ENCODE results near the gene PUS10.

The PUS10 gene

DNA sequence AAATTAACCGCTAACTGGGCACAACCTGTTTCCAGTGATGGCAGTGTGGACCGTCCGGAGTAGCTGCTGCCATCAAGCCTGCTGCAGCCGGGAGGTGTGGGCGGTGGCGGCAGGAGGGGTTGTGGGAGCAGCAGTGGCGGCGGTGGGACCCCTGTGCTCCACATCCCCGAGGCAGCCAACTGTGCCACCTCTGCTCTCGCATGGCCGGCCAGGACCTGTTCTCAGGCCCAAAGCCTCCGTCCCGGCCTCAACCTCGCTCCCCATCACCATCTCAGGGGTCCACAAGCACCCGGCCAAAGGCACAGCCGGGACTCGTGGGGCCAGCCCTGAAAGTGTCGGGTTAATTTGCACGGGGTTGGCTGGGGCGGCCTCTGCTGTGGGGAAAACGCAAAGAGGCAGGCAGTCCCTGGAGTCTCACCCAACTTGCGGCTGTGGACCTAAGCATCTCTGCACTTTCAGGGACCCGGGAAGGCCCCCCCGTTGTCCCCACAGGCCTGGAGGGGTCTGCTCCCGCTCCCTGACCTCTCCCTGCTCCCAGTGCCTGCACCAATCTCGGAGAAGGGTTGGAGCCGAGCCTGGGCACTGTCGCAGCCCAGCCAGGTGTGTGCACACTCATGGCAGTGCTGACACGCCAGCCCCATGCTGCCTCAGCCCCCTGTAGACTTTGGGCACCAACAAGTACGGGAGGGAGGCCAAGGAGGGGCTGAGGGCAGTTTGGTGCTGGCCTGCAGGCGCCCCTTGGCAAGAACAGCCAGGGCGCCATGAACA is 45.0 kb downstream of the PUS10 start:
- DNase-seq (ENCODE audit: low read depth in 2 of 2), result no peak

DNA sequence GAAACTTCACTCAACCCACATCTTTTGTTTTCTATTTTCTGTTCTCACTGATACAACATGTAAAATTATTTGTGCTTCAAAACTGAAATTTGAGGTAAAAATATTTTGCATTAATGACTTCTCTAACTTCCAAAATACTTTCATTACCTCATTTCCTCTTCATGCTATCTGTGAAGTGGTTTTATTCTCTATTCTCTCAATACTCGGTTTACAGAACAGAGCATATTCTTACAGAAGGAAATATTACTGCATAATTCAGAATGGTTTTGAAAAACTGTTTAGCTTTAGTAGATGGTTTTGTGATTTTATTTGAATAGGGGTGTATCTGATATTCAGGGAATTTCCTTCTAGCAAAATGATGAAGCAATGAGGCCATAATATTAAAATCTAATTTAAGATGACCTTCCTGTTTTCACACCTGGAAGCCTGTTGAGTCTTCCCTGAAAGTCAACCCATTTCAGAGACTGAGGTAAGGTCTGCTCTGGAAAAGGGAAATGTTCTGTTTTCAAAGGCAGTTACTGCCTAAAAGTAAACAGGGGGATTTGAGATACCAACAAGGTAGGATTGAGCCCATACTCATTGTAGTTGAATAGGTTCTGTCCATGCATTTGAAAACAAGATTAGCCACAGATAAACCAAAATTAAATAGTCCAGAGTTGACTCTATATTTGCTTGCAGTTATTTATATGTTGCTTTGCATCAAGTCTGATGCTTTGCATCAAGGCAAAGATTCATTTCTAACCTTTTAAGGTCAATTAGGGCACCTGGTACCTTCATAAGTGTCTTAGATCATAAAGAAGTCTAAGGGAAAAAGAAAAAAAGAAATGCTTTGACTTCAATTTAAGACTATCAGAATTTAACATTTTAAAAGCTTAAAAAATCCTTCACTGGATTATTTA is 51.3 kb downstream of the PUS10 start:
- DNase-seq (ENCODE audit: low read depth in 2 of 2), result no peak

DNA sequence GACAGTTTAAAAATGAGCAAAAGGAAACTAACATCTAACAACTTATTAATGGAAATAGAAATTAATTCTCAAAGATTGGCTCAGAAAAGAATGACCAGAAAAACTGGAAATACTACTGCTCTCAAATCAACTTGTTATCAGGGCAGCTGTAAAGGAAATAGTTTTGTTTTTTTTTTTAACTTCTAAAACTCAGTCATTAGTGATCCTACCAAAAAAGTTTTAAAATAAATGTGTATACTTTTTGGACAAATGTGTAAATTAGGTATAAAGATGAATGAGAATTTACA is 52.6 kb downstream of the PUS10 start:
- DNase-seq (ENCODE audit: low read depth in 2 of 2), result no peak

DNA sequence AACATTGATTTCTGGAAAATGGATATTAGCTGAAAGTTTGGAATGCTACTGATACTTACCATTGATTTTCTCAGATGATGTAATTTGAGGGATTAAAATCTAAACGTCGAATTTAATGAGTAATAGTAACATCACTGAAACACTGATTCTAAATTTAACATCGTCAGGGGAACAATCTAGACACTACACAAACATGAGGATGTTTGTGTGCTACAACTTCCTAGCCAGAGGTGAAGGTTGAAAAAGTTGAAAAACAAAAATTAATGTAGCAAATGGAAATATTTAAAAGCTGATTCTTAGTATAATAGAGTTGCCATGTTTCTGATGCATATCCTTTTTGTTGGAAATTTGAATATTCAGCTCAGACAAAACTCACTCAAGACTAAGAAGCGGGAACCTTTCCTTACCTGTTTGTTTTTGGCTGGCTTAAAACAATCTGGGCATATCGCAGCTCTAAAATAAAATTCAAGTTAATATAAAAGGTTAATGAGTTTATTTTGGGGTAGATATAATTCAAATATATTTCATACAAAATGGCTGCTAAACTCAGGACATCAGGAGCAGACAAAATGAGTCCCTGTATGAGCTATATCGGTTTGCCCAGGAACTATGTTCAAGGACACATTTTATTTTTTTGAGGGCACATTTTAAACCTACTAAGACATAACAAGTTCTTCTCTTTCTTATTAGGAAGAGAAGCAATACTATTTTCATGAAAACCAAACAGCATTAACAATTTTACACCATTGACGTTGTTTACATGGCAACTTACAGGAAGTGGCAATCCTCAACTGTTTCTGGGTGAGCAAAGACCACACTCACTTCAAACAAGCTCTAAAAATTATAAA is 53.2 kb downstream of the PUS10 start:
- no peak for DNase-seq (ENCODE audit: low read depth in 2 of 2)

DNA sequence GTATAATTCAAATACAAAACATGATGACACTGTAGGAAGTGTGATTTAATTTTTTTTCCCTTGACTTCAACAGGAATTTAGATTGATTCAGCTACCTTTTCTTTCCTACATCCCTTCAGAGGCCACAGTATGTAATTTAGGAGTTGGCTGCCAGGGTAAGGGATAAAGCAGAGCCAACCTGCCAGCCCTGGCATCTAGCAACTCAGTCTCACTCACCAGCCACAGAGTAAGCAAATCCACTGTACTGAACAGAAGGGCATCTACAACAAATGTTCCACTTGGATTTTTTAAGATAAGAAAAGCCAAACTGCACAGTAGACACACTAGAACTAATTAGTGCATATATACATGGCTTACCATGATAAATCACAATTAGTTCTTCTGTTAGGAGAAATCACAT is 54.9 kb downstream of the PUS10 start:
- no peak for DNase-seq (ENCODE audit: low read depth in 2 of 2)

DNA sequence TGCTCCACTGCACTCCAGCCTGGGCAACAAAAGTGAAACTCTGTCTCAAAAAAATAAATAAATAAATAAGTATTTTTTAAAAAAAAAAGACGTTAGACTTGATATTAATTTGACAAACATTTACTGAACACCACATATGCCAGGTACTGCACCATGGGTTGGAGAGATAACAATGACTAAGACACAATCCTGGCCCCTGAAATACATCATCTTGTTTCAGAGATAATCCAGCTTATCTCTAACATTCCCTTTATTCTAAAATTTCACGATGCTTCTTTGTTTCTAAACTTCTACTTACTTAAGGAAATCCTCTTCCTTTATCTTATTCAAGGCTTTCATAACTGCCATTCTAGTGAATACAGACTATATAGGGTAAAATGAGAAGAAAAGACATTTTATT is 55.5 kb downstream of the PUS10 start:
- no peak for DNase-seq (ENCODE audit: low read depth in 2 of 2)

DNA sequence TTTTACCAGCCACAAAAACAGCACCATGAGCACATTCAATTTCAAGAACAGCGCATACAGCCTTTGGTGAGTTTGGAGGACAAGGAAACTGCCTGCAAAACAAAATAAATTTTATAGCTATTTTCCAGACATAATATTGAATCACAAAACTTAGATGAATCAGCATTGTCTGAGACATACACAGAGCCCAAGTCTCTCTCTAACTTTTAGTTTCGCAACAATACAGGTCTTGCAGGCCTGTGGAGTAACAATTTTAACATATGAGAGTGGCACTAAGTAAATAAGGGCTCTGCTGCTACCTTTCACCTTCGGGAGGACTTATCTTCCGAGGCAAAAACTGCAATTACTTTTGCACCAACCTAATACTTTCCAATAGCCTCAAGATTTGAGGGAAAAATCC is 56.6 kb downstream of the PUS10 start:
- no peak for DNase-seq (ENCODE audit: low read depth in 2 of 2)

DNA sequence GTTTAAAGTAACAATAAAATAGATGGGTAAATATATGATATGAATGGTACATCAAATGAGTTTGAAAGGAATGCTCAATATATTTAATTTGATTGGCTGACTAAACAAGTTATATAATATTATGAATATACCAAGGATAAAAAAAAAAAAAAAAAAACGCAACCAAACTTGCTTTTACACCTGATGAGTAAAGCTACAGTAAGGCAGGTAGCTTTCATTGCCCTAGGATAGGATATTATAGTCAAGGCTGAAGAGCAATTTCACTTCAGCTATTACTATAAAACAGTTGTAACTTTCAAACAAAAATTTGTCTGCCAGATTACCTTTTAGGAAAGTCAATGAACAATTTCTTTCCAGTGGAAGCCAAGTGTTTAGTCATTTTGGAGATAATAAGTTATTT is 57.3 kb downstream of the PUS10 start:
- DNase-seq (ENCODE audit: low read depth in 2 of 2), result no peak

DNA sequence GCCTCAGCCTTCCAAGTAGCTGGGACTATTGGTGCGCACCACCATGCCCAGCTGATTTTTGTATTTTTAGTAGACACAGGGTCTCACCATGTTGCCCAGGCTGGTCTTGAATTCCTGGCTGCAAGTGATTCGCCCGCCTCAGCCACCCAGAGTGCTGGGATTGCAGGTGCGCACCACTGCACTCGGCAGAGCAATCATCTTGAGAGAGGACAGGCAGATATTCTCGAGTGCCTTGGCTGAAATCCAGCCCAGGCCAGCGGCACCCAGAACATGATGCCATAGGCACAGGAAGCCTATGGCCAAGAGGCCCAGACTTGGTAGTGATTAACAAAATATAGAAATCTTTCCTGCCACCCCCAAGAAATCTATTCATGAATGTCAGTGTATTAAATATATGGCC is 58.6 kb downstream of the PUS10 start:
- no peak for DNase-seq (ENCODE audit: low read depth in 2 of 2)

DNA sequence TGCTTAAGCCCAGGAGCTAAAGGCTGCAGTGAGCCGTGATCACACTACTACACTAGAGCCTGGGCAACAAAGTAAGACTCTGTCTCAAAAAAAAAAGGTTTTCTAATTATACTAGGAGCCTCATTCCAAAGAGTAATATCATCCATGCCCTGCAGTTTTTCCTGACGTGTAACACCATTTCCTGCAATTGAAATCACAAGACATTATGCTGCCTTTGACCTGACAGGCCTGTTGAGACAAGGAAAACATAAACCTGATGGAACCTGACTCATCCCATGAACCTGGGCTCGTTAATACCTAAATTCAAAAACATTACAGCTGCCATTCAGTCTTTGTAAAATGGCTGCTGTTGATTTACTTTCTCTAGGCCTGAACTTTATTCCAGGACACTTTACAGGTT is 59.3 kb downstream of the PUS10 start:
- no peak for DNase-seq (ENCODE audit: low read depth in 2 of 2)

DNA sequence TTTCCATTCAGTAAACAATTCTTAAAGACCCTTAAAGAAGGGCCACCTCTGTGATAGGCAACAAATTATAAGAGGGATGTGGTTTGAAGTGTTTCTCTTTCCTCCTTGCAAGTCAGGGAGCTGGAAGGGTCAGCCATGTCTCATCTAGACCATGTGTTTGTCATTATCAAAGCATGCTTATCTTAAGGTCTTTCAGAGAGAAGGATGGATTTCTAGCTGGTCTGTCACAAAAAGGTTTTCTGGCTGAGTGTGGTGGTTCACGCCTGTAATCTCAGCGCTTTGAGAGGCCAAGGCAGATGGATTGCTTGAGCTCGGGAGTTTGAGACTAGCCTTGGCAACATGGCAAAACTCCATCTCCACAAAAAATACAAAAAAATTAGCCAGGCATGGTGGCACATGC is 59.7 kb downstream of the PUS10 start:
- no peak for DNase-seq (ENCODE audit: low read depth in 2 of 2)

DNA sequence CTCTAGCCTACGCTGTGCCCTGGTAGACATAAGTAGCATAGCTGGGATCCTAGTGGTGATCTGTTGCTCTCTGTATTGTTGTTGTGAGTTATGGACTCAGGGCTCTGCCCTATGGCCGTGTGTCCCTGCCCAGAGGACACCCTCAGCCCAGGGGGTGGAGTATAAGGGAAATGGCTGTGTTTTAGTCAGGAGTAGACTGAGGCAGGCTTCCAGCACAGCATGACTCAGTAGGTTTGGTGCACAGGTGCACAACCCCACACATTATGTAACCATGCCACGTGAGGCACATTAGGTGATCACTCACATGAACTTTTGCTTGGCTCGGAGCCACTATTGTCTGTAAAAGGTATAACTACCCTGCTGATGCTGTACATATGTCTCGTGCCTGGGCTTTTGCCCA is 60.4 kb downstream of the PUS10 start:
- DNase-seq (ENCODE audit: low read depth in 2 of 2), result no peak

DNA sequence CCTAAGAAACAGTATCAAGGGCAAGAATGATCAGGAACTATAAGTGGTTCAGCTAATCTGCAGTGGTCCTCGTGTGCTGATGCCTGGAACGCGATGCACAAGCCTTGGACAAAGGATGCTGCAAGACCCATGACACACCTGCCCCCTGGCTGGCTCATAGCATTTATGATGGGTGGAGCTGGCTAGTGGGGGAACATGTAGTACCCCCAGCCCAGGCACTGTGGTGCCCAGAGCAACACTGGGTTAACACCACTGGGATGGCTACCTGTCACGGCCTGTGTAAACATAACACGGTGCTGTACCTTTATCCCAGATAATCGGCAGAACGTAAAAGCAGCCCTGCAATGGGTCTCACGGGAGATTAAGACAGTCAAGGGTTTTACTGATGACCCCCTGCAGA is 60.8 kb downstream of the PUS10 start:
- DNase-seq (ENCODE audit: low read depth in 2 of 2), result no peak

DNA sequence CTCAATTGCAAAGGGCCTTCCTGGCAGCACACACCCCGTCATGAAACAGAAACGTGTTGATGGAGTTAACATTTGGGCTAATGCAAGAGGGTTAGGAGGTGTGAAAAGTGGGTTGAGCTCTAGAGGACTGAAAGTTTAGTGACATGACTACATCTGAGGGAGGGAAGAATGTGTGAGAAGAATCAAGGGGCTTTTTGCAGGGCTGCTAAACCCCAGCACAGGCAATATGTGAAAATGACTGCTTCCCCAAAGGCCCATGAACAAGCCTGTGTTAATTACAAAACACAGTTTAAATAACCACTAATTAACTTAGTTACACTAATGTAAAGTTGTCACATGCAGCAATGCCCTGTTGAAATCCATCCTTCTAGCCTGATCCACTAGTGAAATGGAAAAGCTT is 63.9 kb downstream of the PUS10 start:
- DNase-seq (ENCODE audit: low read depth in 2 of 2), result no peak

DNA sequence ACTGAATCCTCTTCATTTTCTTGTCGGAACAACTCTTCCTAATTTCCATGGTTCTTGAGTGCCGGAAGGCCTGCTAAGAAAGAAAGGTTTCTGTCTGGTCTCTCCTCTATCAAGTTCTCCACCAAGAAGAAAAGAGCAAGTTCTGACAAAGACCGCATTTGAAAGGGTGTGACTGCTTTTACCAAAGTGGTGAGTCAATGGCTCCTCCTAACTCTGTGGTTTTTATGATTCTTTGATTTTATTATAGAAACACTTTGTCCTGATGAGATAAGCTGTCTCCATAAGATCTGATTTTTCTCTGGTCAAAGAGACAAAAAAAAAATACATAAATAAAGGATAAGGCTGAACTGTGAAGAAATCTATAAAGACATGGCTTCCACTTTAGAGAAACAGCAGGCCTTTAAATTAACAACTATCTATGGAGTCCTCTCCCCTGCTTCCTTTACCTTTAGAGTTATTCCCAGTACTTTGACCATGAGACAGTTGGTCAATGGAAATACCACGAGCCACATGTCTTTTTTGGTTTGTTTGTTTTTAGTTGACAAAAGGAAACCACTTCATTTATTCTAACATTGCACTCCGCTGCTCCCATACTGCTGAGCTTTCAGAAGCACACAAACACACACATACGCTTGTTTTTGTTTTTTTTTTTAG is 69.0 kb downstream of the PUS10 start:
- no peak for DNase-seq (ENCODE audit: low read depth in 2 of 2)

DNA sequence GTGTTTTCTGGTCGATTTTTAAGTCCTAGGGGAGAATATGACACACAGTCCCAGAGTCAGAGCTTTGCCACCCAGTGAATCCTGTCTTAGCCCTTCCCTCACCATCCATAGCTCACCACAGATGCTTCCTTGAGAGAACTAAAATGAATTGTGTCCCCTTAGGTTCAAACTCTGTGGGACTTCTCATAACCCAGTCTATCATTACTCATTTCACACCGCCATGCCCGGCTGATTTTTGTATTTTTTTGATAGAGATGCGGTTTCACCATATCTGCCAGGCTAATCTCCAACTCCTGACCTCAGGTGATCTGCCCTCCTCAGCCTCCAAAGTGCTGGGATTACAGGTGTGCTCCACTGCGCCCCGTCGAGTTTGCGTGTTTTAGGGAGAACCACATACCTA is 69.9 kb downstream of the PUS10 start:
- DNase-seq (ENCODE audit: low read depth in 2 of 2), result no peak

DNA sequence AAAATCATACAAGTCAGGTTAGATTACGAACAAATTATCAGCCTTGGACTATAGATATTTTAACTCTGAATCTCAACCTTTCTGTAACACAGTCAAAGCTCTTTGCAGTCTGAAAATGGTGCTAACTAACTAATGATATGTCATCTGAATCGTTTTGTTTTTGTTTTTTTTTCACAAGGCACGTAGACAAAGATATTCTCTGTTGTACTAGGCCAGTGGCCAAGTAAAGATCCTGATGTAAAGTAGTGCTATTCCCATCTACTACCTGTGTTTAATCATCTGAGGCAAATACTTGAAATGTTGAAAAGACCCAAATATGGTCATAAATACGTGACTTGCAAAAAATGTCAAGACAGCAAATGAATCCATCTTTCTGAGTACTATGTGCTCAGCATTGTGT is 71.0 kb downstream of the PUS10 start:
- no peak for DNase-seq (ENCODE audit: low read depth in 2 of 2)

DNA sequence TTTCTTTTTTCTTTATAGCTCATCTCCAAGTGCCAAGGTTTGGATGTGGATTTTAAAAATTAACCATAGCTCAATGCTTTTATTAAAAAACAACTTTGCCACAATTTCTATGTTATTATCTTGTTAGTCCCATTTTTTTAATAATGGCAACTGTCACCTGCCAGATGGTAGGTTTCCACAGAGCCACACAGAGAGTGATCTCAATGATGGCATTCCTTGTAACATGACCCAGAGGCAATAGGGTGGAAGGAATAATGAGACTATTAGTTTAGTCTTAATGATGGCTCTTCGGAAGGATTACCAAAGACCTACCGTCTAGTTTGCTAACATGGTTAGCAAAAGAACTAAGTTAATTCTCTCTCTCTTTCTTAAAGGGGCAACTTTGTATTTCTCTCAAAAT is 72.7 kb downstream of the PUS10 start:
- DNase-seq (ENCODE audit: low read depth in 2 of 2), result no peak

DNA sequence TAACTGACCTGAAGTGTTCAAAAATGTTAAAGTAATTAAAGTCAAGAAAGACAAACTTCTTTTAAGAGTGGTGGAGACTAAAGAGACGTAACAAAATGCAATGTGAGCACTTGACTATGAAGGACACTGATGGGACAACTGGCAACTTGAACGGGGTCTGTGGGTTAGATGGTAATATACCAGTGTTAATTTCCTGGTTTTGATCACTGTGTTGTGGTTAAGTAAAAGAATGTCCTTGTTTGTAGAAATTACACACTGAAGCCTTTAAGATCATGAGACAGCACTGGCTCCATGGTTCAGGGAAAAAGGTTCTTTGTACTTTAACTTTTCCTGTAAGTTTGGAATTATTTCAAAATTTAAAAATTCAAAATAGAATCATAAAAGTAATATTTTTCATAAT is 78.4 kb downstream of the PUS10 start:
- no peak for DNase-seq (ENCODE audit: low read depth in 2 of 2)

DNA sequence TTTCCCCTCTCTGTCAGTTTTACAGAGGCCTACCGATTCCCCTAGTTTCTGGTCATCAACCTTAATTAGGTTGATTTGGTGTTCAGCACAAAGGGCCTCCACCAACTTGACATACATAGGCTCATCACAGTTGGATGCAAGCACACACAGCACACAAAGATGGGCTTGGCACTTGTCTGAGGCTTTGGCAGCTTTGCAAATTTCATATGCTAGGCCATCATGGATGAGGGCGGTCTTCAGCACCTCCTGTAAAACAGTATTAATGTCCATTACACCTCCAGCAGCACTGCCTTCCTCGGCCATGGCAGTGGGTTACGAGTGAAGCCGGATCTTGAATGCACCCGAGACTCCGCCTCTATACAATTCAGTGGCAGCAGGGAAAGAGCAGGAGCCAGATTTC is 79.8 kb downstream of the PUS10 start:
- no peak for DNase-seq (ENCODE audit: low read depth in 2 of 2)

DNA sequence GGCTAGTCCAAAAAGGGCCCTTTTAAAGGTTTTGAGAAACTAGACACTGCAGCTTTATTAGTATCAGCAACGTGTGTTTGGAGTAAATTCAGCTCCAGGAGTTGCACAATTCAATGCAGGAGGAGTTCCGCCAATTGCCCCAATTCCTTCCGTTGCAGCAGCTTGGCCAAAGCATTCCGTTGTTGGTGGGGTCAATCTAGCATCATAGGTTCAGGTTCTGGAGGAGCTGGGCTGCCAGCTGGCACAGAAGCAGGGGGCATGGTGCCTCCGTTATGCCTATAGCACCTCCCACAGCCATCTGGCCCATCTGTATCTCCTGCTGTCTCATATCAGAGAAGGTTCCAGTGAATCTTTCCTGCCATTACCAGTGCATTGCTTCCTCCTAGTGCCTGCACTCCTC is 81.3 kb downstream of the PUS10 start:
- DNase-seq (ENCODE audit: low read depth in 2 of 2), result no peak

DNA sequence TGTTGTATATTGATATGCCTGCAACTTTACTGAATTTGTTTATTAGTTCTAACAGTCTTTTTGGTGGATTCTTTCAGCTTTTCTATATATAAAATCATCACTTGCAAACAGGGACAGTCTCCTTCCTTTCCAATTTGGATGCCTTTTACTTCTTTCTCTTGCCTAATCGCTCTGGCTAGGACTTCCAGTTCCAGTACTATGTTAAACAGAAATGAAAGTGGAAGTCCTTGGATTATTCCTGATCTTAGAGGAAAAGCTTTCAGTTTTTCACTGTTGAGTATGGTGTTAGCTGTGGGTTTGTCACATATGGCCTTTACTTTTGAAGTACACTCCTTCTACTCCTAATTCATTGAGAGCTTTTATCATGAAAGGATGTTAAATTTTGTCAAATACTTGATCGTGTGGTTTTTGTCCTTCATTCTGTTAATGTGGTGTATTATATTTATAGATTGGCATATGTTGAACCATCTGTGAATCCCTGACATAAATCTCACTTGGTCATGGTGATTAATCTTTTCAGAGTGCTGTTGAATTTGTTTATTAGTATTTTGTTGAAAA is 83.8 kb downstream of the PUS10 start:
- no peak for DNase-seq (ENCODE audit: low read depth in 2 of 2)
